Coronary artery (tissue), 2 donors: Measurements from ENCODE around the gene TAOK1.
A peak's percentile ranks its signal among the peaks of the same experiment; 100 is the strongest.

Experiments used
- DNase-seq: peaks from one replicate; pipeline ENCODE4 v3.0.0-alpha.2; 2017; ENCODE audit warnings: low spot score
- H3K27ac ChIP-seq, 2 donors: fragments of 200-600 bp; sonication (generic); one replicate each; pipeline ENCODE4 v1.5.1; 2016 to 2019
- H3K4me3 ChIP-seq: fragments of 200-600 bp; sonication (generic); 2 replicates; pipeline ENCODE4 v1.5.1; 2016; ENCODE audit warnings: mild to moderate bottlenecking, moderate library complexity
- TF ChIP-seq, protein P1 (sequence below): fragments of 200-600 bp; sonication (generic); IDR thresholded peaks from one replicate; pipeline ENCODE4 v1.5.1; 2019; ENCODE audit warnings: antibody characterized with exemption

Gene TAOK1

DNA sequence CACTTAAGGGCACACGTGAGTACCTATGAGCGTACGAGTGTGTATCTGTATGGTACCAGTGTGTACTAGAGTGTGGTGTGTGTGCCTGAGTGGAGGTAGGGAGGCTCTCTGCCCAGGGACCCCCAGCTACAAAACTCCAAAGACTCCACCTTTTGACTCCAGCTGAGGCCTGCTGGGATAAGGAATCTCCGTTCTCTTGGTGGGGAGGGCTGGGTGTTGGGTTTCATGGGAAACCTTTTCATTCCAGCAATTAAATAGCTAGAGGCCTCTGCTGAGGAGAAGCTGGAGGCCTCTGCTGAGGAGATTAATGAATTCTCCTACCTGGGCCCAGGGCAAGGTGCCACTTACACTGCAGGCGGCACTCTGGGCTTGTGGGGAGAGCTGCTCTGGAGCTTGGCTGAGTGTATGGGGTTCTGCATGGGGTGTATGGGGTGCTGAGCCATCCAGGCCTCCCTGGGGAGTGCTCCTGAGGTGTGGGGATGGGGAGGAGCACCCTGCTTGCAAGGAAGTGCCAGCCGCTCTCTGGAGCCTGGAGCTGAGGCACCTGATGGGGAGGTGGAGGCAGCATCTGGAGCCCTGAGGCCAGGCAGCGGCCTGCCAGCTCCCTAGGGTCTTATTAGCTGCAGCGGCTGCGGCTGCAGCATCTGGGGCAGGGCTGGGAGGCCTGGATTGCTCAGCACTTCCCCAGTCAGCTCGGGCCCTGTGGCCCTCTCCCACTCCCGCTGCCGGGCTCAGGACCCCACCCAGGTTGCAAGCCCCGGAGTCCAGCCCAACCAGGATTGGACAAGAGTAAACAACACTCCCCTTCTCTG, 207.4 kb downstream of the TAOK1 start:
- TF ChIP-seq, protein P1, sequence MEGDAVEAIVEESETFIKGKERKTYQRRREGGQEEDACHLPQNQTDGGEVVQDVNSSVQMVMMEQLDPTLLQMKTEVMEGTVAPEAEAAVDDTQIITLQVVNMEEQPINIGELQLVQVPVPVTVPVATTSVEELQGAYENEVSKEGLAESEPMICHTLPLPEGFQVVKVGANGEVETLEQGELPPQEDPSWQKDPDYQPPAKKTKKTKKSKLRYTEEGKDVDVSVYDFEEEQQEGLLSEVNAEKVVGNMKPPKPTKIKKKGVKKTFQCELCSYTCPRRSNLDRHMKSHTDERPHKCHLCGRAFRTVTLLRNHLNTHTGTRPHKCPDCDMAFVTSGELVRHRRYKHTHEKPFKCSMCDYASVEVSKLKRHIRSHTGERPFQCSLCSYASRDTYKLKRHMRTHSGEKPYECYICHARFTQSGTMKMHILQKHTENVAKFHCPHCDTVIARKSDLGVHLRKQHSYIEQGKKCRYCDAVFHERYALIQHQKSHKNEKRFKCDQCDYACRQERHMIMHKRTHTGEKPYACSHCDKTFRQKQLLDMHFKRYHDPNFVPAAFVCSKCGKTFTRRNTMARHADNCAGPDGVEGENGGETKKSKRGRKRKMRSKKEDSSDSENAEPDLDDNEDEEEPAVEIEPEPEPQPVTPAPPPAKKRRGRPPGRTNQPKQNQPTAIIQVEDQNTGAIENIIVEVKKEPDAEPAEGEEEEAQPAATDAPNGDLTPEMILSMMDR, result no peak
- Histone ChIP-seq H3K27ac (peak overlapping the region in 1 of 2 donors; percentile 0), H3K4me3 (no peak overlapping the region)
- no peak for DNase-seq
